ENCODE results near the gene SETDB2. TPM values are rescaled to one million over a fixed set of nuclear protein-coding genes. Genes with fewer than 3 reads are reported as not detected.
"Not testable (repeated sequence)": the region's sequence is repeated elsewhere in the genome, so short reads cannot be mapped to it uniquely, and the experiment has no call there.

Gene SETDB2
- total RNA-seq, 1 experiment from 2014 or later, result 2.7 TPM

DNA sequence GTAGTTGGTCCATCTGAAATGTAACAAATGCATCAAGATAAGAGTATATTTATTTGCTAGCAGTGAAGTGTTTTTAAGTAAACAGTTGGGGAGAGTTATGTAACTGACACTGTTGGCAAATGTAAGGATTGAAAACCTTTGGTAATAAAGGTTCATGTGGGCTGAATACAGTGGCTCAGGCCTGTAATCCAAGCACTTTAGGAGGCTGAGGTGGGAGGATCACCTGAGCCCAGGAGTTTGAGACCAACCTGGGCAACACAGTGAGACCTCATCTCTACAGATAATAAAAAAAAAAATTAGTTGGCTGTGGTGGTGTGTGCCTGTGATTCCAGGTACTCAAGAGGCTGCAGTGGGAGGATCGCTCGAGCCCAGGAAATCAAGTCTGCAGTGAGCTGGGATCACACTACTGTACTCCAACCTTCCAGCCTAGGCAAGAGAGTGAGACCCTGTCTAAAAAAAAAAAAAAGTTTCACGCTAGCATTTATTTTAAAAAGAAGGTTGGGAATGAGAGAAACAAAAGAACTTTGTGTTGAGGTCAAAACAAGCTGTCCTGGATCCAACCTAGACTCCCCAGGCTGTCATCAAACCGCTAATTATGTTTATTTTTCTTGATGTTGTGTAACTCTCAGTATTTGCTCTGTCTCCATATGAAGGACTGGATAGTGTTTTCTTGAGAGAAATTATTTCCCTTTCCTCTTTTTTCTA is 20.7 kb downstream of the SETDB2 start:
- DNase-seq (ENCODE audit: low spot score), result no peak

DNA sequence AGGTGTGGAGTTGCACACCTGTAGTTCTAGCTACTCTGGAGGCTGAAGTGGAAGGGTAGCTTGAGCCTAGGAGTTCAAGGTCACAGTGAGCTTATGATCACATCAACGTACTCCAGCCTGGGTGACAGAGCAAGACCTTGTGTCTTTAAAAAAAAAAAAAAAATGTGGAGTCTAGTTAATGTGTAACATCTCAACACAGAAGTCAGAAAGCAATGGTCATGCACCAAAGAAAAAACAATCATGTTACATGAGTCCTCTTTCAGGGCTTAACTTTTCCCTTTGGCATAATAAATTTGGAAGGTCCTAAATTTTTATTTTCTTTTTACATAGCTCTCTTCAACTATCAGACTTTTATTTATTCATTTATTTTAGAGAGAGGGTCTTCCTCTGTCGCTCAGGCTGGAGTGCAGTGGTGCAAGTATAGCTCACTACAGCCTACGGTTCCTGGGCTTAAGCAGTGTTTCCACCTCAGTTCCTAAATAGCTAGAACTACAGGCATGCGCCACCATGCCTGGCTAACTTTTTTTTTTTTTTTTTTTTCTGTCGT is 22.3 kb downstream of the SETDB2 start:
- no peak for DNase-seq (ENCODE audit: low spot score)

DNA sequence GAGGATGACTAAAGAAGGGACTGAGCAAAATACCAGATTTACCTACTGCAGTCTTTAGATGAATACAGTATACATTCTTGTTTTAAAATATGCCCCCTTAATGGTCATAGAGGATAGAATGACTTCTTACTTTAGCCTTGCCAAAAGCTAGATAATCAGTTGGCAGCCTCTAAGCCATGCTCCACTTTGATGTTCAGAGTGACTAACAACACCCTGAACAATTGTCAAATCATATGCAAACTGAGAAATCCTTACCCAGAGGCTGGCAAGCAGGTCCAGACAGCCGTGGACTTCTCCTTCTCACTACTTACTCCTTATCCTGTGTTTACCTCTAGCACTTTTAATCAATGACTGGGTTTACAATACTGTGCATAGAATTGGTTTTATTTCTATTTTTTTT is 28.1 kb downstream of the SETDB2 start:
- no peak for DNase-seq (ENCODE audit: low spot score)

DNA sequence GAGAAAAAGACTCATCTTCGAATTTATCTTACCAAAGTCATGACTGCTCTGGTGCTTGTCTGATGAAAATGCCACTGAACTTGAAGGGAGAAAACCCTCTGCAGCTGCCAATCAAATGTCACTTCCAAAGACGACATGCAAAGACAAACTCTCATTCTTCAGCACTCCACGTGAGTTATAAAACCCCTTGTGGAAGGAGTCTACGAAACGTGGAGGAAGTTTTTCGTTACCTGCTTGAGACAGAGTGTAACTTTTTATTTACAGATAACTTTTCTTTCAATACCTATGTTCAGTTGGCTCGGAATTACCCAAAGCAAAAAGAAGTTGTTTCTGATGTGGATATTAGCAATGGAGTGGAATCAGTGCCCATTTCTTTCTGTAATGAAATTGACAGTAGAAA is 32.5 kb downstream of the SETDB2 start:
- no peak for DNase-seq (ENCODE audit: low spot score)

DNA sequence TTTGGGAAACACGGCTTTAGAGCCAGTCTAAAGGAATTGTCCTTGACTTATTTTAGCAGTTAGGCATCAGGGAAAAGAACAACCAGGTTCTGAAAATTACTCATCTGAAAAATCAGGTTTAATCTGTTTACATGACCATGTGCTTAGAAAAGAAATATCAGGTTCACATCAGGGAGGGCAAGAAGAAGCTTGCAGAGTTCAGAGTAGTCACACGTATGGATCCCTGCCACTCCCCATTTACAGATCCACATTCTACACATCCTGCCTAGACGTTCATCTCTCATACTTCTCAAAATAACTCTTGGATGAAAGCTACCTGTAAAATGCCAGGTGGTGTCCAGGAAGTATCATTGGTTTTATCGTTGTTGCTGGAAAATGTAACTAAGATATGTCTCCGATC is 37.7 kb downstream of the SETDB2 start:
- DNase-seq (ENCODE audit: low spot score), result no peak

DNA sequence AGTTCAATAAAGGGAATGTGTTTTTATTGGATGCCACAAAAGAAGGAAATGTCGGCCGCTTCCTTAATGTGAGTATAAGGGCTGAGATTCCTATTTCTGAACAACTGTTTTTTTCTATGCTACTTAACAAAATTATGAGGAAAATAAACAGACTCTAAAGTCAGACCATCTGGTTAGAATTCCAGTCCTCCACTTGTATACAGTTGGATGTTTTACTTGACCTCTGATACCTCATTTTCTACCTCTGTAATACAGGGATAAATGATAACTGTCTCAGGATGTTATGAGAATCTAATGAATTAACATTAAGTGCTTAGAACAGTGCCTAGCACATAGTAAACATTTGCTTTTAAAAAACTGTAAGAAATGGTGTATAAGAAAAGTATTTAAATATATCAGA is 44.5 kb downstream of the SETDB2 start:
- no peak for DNase-seq (ENCODE audit: low spot score)

DNA sequence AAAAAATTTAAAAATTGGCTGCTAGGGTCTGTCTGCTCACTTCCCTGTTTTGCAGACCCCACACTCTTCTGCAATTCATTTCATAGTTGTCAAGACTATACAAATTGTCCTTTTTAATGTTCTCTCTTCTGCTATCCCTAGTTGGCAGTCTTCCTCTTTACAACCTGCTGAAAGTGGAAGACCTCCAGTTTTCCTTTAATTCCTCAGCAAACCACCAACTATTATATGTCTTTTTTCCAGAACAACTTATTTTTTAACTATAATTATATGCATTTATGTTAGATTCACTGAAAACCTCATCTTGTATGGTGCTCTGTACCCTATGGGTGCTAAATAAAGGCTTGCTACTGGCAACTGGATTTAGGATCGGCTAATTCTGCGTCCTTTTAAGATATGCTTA is 50.6 kb downstream of the SETDB2 start:
- DNase-seq (ENCODE audit: low spot score), result peak; percentile 36

DNA sequence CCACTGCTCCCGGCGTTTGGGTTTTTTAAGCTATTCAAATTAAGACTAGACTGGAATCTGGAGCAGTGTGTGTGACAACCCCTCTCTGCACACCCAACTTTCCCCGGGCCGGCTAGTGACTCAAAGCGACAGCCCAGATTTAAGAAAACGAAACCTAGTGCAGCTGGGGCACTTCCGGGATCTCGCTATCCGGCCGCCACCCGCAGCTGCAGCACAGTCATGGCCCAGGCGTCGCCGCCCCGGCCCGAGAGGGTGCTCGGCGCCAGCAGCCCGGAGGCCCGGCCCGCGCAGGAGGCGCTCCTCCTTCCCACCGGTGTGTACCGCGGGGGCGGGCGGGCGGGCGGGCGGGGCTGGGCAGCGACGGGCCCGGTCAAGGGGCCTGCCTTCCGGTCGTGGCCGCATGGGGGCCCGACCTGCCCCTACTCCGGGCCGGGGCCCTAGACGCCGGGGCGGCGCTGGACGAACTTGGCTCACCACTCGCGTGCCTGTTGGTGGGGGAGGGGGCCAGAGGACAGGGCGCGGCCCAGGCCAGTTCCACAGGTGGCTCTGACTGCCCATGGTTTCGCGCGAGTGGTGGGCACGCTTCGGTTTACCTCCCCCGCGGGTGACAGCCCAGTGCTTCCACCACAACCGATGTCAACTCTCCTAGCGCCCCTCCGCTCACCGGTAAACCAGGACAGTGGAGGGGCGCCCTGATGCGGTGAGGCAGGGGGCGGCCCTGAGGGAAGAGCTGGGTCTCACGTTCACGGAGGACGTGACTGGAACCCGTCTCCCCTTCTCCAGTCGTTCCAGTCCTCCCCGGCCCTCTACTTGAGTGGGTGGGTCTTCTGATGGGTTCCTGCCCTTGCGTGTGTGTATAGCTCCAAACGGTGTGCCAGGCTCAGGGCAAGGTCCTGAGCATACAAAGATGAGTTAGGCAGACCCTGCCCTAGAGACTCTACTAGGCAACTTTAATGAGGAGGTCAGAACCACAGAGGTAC is 52.0 kb downstream of the SETDB2 start, which contains the start of gene PHF11:
TSS of gene PHF11 (plus strand) at position 171 of the 980 bp plus-strand sequence. CDS start at position 220, 49 bp downstream.
- peak; percentile 75 for DNase-seq (ENCODE audit: low spot score)

DNA sequence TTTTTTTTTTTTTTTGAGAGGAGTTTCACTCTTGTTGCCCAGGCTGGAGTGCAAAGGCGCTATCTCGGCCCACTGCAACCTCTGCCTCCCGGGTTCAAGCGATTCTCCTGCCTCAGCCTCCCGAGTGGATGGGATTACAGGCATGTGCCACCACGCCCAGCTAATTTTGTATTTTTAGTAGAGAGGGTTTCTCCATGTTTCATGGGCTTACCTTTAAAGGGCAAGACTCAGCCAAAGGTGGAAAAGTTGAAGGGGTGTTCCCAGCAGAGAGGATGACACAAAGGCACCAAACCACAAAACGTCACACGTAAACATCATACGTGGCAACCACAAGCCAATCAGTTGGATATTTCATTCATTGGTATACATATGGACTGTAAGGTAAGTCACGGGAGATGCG is 52.8 kb downstream of the SETDB2 start:
- not testable (repeated sequence) for DNase-seq (ENCODE audit: low spot score)

DNA sequence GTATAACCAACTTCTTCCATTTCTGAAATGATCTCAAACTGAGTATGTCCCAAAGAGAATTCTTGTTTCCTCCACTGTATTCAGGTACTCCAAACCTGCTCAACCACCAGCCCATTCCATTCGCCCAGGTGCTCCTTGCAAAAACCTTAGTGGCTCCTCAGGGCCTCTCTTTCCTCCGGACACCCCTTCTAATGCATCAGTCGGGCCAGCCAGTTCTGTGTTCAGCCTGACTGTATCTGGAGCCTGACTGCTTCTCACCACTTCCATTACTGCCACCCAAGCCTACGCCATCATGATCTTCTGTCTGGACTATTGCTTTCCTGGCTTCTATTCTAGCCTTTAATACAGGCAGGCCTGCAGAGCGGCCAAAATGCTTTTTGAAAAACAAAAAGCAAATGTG is 53.2 kb downstream of the SETDB2 start:
- DNase-seq (ENCODE audit: low spot score), result peak; percentile 26

DNA sequence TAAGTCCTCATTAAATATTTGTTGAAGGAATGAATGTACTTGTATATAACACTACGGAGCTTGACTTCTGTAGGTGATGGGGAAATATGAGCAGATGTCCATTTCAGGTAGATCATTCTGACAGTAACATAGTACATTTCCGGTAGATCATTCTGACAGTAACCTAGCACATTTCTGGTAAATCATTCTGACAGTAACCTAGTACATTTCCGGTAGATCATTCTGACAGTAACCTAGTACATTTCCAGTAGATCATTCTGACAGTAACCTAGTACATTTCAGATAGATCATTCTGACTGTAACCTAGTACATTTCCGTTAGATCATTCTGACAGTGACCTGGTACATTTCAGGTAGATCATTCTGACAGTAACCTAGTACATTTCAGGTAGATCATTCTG is 54.1 kb downstream of the SETDB2 start:
- no peak for DNase-seq (ENCODE audit: low spot score)

DNA sequence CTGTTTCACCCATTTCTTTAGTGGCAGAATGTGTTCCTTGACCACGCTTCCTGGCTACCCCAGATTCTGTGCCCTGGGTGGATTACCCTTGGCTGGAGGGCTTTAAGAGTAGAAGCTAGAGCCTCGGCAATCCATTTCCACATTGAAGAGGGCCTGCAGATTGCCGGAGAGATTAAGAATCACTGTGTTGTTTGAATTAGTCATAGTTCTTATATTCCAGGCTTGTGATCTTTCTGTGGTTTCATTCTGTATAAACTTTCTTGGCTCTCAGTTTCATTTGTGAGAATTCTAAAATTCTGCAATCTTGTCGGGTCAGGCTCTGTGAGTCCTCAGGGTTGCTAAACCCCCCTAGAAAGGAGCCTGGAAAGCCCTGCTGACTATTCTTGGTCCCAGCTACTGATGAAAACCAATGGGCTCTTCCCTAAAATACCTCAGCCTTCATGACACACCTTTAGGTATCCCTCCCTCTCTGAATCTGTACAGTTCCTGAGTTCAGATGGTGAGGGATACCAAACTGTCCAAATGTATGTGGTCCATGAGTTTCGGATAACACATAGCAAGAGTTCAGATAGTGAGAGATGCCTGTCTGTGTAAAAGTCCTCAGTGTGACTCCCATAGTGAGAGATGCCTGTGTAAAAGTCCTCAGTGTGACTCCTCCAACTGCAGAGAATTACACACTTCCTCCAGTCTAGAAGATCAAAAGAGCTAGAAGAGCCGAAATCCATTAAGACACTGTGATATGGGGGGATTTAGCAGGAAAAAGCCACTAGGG is 56.0 kb downstream of the SETDB2 start:
- DNase-seq (ENCODE audit: low spot score), result no peak

DNA sequence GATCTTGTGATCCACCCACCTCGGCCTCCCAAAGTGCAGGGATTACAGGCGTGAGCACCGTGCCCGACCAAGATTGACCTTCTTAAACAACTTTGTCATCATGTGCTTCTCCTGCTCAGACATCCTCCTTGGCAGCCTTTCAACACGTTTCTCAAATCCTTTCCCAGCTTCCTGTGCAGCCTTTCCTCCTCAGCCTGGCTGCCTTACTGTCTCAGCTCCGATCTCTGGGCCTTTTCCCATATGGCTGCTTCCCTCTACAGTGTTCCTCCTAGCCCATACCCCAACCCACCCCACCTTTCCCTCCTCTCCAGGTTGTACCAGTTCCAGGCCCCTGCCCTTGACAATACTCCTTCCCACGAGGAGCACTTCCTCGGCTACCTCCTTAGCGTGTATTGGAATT is 58.9 kb downstream of the SETDB2 start:
- DNase-seq (ENCODE audit: low spot score), result no peak

DNA sequence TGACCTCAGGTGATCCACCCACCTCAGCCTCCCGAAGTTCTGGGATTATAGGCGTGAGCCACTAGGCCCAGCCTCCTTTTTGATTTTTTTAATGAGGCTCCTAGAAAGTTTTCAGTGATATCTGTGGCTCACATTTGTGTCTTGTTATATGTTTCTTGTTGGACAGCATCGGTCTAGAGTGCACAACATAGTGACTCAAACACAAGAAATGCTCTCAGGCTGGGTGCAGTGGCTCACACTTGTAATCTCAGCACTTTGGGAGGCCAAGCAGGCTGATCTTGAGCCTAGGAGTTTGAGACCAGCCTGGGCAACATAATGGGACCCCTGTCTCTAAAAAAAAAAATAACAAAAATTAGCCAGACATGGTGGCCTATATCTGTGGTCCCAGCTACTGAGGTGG is 59.9 kb downstream of the SETDB2 start:
- no peak for DNase-seq (ENCODE audit: low spot score)

DNA sequence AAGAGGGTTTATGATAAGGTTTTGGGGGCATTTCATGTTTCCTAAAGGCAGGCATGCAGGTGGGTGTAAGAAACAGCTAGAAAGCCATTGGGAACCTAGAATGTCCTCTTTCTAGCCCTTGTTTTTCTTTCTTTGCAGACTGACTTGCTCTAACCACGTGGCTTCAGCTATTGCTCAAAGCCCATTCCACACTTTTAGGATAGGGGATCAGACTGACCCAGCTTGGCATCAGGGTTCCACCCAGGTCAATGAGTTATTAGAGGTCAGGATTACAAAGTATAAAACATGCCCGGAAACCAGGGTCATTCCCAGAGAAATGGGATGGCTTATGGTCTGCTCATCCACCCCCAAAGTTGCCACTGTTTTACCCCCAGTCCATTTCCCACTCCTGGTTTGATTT is 68.5 kb downstream of the SETDB2 start:
- no peak for DNase-seq (ENCODE audit: low spot score)

DNA sequence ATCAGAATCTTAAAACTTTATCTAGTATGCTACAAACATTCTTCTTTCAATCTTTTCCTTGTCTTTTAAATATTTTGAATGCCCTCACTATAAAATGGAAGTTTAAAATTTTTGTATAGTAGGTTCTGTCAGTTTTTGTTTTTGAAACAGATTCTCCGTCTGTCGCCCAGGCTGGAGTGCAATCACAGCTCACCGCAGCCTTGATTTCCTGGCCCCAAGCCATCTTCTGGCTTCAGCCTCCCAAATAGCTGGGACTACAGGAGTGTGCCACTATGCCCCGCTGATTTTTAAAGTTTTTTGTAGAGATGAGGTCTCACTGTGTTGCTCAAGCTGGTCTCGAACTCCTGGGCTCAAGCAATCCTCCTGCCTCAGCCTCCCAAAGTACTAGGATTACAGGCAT is 72.4 kb downstream of the SETDB2 start:
- DNase-seq (ENCODE audit: low spot score), result no peak

DNA sequence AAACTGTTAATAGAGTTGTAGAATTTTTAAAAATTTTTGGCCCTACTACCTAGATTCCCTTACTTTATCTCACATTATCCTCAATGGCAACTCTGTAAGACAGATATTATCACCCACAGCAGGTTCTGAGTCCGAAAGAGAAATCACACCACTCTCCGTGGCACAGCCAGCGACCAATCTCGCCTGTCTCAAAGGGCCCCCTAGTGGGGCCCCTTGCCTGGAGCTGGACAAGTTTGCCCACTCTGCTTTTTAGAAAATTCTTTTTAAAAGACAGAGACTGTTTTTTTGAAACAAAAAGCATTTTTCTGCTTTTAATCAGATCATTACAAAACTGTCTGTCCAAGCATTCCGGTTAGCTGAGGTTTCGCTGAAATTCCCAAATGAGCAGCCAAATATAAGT is 73.4 kb downstream of the SETDB2 start:
- DNase-seq (ENCODE audit: low spot score), result peak; percentile 22

DNA sequence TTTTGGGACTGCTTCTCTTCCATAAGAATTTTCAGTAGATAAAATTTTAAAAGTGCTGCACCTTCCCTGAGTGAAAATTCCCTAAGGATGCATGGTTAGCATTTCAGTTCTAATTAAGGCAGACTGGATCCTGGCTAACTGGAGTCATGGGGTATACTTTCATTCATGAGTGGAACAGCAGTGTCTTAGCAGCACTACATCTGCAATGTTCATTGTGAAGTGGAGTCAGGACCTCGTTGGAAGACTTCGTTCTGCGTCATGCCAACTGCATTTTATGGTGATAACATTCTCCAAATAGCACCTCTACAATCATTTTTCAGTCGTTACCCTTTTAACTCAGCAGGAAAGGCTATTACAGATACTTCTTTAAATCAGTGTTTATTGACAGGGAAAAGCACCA is 77.2 kb downstream of the SETDB2 start:
- DNase-seq (ENCODE audit: low spot score), result no peak

DNA sequence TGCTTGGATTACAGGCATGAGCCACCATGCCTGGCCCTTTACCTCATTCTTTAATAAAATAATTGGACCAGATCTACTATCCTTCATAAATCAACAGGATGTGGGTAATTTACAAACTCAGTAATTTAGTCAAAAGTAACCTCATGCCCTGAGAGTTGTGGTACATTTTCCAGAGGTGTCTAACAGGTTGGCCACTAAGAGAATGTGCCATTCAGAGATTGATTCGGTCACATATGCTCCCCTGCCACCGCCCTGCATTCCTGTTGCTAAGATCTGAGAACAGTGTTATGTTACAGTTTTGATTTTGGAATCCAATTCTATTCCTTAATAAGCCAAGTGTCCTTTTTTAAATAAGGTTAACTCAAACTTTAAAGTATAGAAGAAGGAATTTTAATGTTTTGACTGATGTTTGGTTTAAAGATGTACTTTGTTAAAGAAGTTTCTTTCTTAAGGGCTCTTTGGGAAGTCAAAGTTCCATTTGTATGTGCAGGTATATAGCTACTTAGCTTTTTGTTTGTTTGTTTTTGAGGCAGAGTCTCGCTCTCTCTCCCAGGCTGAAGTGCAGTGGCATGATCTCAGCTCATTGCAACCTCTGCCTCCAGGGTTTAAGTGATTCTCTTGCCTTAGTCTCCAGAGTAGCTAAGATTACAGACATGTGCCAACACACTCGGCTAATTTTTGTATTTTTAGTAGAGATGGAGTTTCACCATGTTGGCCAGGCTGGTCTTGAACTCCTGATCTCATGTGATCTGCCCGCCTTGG is 80.8 kb downstream of the SETDB2 start:
- DNase-seq (ENCODE audit: low spot score), result peak; percentile 33

DNA sequence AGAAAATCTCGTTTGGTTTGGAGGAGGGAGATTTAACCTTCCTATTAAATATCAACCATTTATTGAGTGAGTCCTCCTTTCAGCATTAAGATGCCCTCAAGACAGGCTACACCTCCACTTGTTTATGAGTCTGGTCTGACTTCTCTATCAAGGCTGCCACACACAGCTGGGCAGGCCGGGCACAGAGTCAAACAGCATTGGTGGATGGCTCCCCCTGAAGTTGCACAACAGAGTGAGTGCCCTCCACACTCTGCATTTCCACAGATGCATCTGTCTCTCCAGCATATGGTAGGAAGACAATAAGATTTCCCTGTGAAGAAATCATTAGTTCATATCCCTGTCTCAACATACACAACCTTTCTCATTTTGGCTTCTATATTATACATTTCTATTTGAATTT is 83.0 kb downstream of the SETDB2 start:
- no peak for DNase-seq (ENCODE audit: low spot score)

DNA sequence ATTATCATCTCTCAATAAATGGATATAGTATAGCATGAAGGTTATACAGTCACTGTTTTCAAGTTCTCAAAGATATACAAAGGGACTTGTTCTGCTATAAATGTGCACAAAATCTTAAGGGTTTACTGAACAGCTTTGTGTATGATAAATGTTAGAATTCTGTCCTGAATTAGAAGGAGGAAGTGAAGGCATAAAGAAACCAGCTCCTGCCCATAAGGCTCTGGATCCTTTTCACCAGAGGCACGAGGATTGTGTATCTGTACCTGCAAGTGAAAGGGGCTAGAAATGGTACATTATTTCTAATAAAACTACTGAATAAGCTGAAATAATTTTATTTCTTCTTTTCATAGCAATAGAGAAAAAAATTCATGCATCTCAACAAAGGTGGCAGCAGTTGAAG is 84.1 kb downstream of the SETDB2 start:
- no peak for DNase-seq (ENCODE audit: low spot score)

All from HT-29 (cell line).